HEK293 (cell line): Measurements from ENCODE around the gene KANSL1.

Experiments
- CTCF ChIA-PET: fragments of 350-600 bp; formaldehyde crosslinking; extraction: SDS; loops from one replicate; lab custom pipeline; 2021; ENCODE audit warnings: antibody characterized with exemption; lab: Yijun Ruan, JAX
- POLR2A ChIA-PET: fragments of 300-600 bp; formaldehyde crosslinking; extraction: SDS; loops from one replicate; lab custom pipeline; 2020; ENCODE audit warnings: antibody characterized with exemption, inconsistent platforms; lab: Yijun Ruan, JAX
- H3K27ac ChIP-seq: fragments of 200-500 bp; sonication (Bioruptor generic); 2 replicates; pipeline ENCODE4 v1.5.1; 2014; ENCODE audit warnings: low read depth, low read length, control low read depth, inconsistent platforms; ENCODE audit errors: extremely low read depth
- H3K36me3 ChIP-seq, 2 experiments: fragments of 200-500 bp in 1 of 2; sonication (Bioruptor generic) in 1 of 2; 1 replicate in 1 of 2; 2 replicates in 1 of 2; pipeline ENCODE4 v1.5.1; 2014 to 2017; ENCODE audit warnings: inconsistent platforms in 2 of 2, low read length in 2 of 2; ENCODE audit not compliant: control insufficient read depth in 2 of 2, insufficient read depth in 1 of 2
- H3K4me1 ChIP-seq: fragments of 200-500 bp; sonication (Bioruptor generic); 2 replicates; pipeline ENCODE4 v1.5.1; 2014; ENCODE audit warnings: mild to moderate bottlenecking, low read length, inconsistent platforms; ENCODE audit not compliant: control insufficient read depth, insufficient read depth
- H3K4me3 ChIP-seq: 2 replicates; pipeline ENCODE4 v1.5.1; 2011; ENCODE audit warnings: low read depth, mild to moderate bottlenecking, control low read depth, low read length, moderate library complexity
- H3K9me3 ChIP-seq: fragments of 200-500 bp; sonication (Bioruptor generic); 2 replicates; pipeline ENCODE4 v1.5.1; 2014; ENCODE audit warnings: low read depth, low read length, inconsistent platforms; ENCODE audit not compliant: control insufficient read depth, insufficient read depth
- EGR2 ChIP-seq: fragments of 450-650 bp; formaldehyde crosslinking; IDR thresholded peaks from 2 replicates; pipeline ENCODE4 v1.5.1; 2016; ENCODE audit warnings: low read depth, missing biosample characterization, missing genetic modification characterization
- ELK4 ChIP-seq: IDR thresholded peaks from 2 replicates; pipeline ENCODE4 v1.6.1; 2011; ENCODE audit warnings: mild to moderate bottlenecking, low read depth, low read length, borderline replicate concordance
- TRIM28 ChIP-seq: IDR thresholded peaks from 2 replicates; pipeline ENCODE4 v1.6.1; 2011; ENCODE audit warnings: low read length, control low read depth, borderline replicate concordance
- ZBTB6 ChIP-seq: fragments of 450-650 bp; formaldehyde crosslinking; IDR thresholded peaks from 2 replicates; pipeline ENCODE4 v1.5.1; 2017; ENCODE audit warnings: missing biosample characterization, missing genetic modification characterization
- ZNF335 ChIP-seq: fragments of 450-650 bp; formaldehyde crosslinking; conservative IDR thresholded peaks from 2 replicates; pipeline ENCODE4 v1.5.1; 2016; ENCODE audit warnings: missing biosample characterization, missing genetic modification characterization
- ZNF398 ChIP-seq: fragments of 450-650 bp; formaldehyde crosslinking; IDR thresholded peaks from 2 replicates; pipeline ENCODE4 v1.5.1; 2017; ENCODE audit warnings: missing biosample characterization, missing genetic modification characterization
- ZNF529 ChIP-seq: fragments of 450-650 bp; formaldehyde crosslinking; IDR thresholded peaks from 2 replicates; pipeline ENCODE4 v1.5.1; 2017; ENCODE audit warnings: missing genetic modification characterization, missing biosample characterization; ENCODE audit not compliant: insufficient replicate concordance
- ZNF692 ChIP-seq: fragments of 450-650 bp; formaldehyde crosslinking; IDR thresholded peaks from 2 replicates; pipeline ENCODE4 v1.5.1; 2016; ENCODE audit warnings: missing biosample characterization, missing genetic modification characterization
- ZNF747 ChIP-seq: fragments of 450-650 bp; formaldehyde crosslinking; IDR thresholded peaks from 2 replicates; pipeline ENCODE4 v1.5.1; 2016; ENCODE audit warnings: missing biosample characterization, missing genetic modification characterization
- ZNF843 ChIP-seq: fragments of 450-650 bp; formaldehyde crosslinking; IDR thresholded peaks from 2 replicates; pipeline ENCODE4 v1.5.1; 2016; ENCODE audit warnings: missing biosample characterization, missing genetic modification characterization
- TF ChIP-seq, protein P1 (sequence below): fragments of 450-650 bp; formaldehyde crosslinking; IDR thresholded peaks from 2 replicates; pipeline ENCODE4 v1.5.1; 2017; ENCODE audit warnings: missing biosample characterization, missing genetic modification characterization

KANSL1 gene

DNA sequence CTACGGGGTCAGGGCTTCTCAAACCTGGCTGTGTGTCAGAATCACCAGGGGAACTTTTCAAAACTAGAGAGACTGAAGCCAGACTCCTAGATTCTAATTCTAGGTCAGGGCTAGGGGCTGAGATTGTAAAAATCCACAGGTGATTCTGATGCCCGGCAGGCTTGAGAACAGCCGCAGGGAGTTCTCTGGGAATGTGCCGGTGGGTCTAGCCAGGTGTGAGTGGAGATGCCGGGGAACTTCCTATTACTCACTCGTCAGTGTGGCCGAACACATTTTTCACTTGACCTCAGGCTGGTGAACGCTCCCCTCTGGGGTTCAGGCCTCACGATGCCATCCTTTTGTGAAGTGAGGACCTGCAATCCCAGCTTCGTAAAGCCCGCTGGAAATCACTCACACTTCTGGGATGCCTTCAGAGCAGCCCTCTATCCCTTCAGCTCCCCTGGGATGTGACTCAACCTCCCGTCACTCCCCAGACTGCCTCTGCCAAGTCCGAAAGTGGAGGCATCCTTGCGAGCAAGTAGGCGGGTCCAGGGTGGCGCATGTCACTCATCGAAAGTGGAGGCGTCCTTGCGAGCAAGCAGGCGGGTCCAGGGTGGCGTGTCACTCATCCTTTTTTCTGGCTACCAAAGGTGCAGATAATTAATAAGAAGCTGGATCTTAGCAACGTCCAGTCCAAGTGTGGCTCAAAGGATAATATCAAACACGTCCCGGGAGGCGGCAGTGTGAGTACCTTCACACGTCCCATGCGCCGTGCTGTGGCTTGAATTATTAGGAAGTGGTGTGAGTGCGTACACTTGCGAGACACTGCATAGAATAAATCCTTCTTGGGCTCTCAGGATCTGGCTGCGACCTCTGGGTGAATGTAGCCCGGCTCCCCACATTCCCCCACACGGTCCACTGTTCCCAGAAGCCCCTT, 183.3 kb downstream of the KANSL1 start:
- no peaks in the 10 kb centered on the region for H3K4me1 ChIP-seq
- H3K4me3 ChIP-seq = no peak overlapping the region
- CTCF ChIA-PET = interaction anchor here (0.6 kb wide), 2 partner anchors 192 to 932 kb away, joined by 4 to 5 read pairs; no protein-coding TSS in a partner anchor
- H3K36me3 ChIP-seq = no peaks in the 10 kb centered on the region
- POLR2A ChIA-PET = no interaction called here
- TF ChIP-seq ZBTB6 (tag by site-specific recombination) (no peak), ZNF398 (tag by site-specific recombination) (no peak), ZNF529 (tag by site-specific recombination) (no peak), EGR2 (tag by site-specific recombination) (0 out of 2 replicates have a peak, but pooled peaks have one; percentile 12)
- H3K9me3 ChIP-seq = no peaks in the 10 kb centered on the region
- H3K27ac ChIP-seq = no peak overlapping the region

- CTCF ChIA-PET = interaction anchor here (0.7 to 1.3 kb wide), 3 partner anchors 179 to 207 kb away, joined by 3 to 4 read pairs (median 3); partner anchors contain the start of gene KANSL1
- Histone ChIP-seq H3K36me3 (no peaks in the 10 kb centered on the region), H3K4me3 (no peak overlapping the region), H3K4me1 (peaks cover 4% of the 10 kb centered on the region; the same call in 1 of the 2 replicates), H3K27ac (no peak overlapping the region), H3K9me3 (no peaks in the 10 kb centered on the region)
- POLR2A ChIA-PET = no interaction called here
- TF ChIP-seq ELK4 (no peak), ZNF335 (no peak), TRIM28 (no peak), ZNF747 (tag by site-specific recombination) (no peak), ZNF692 (no peak), ZNF843 (no peak)
- TF ChIP-seq, protein P1, sequence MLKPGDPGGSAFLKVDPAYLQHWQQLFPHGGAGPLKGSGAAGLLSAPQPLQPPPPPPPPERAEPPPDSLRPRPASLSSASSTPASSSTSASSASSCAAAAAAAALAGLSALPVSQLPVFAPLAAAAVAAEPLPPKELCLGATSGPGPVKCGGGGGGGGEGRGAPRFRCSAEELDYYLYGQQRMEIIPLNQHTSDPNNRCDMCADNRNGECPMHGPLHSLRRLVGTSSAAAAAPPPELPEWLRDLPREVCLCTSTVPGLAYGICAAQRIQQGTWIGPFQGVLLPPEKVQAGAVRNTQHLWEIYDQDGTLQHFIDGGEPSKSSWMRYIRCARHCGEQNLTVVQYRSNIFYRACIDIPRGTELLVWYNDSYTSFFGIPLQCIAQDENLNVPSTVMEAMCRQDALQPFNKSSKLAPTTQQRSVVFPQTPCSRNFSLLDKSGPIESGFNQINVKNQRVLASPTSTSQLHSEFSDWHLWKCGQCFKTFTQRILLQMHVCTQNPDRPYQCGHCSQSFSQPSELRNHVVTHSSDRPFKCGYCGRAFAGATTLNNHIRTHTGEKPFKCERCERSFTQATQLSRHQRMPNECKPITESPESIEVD (tag by site-specific recombination) = no peak
Observed at GRCh38 chr17:46008591-46008990, 184.6 kb downstream of the KANSL1 start.
